Spleen (tissue), 7 donors: Measurements from ENCODE around the gene RTKN.

Experiments
- POLR2A ChIP-seq, 3 donors: fragments of 450-650 bp; IDR thresholded peaks; one replicate each; pipeline ENCODE4 v1.5.1; 2017; ENCODE audit warnings: antibody characterized with exemption in 3 of 3, mild to moderate bottlenecking in 1 of 3
- POLR2AphosphoS5 ChIP-seq, 3 donors: sonication (generic); formaldehyde crosslinking; IDR thresholded peaks; one replicate each; pipeline ENCODE4 v1.5.1; 2017; ENCODE audit warnings: antibody characterized with exemption in 3 of 3
- TF ChIP-seq, protein P1 (sequence below), 11 experiments: fragments of 200-600 bp in 7 of 11; fragments of 450-650 bp in 4 of 11; sonication (generic) in 4 of 11; IDR thresholded peaks in 8 of 11; conservative IDR thresholded peaks in 3 of 11; 1 replicate in 7 of 11; 2 replicates in 4 of 11; pipeline versions ENCODE4 v1.4.0 to v1.8.0; 2016 to 2021; ENCODE audit warnings: antibody characterized with exemption in 11 of 11, inconsistent platforms in 4 of 11, mild to moderate bottlenecking in 1 of 11
- donor health status: DM: no; HTN: no; CAD: no; lungs with moderate emphysema.
- donor health status: DM: no; HTN: no; CAD: no.
- donor health status: DM: no; HTN: no; CAD: no.

DNA sequence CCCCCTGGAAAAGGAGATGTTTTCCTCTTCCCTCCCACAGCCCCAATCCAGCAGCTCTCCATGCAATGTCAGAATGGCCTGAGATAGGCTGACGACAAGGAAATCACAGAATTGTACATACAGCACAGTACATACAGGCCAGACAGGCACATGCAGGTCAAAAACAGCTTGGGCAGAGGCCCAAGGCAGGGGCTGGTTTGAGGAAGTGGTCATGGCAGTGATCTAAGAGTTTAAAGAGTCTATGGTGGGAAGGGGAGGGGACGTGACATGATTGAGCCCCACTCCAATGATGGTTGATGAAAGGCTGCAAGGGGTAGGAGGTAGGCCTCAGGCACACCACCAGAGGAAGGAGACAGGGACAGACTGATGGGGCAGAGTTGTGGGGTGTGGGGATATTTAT lies 65.9 kb downstream of the RTKN start:
- TF ChIP-seq, protein P1, sequence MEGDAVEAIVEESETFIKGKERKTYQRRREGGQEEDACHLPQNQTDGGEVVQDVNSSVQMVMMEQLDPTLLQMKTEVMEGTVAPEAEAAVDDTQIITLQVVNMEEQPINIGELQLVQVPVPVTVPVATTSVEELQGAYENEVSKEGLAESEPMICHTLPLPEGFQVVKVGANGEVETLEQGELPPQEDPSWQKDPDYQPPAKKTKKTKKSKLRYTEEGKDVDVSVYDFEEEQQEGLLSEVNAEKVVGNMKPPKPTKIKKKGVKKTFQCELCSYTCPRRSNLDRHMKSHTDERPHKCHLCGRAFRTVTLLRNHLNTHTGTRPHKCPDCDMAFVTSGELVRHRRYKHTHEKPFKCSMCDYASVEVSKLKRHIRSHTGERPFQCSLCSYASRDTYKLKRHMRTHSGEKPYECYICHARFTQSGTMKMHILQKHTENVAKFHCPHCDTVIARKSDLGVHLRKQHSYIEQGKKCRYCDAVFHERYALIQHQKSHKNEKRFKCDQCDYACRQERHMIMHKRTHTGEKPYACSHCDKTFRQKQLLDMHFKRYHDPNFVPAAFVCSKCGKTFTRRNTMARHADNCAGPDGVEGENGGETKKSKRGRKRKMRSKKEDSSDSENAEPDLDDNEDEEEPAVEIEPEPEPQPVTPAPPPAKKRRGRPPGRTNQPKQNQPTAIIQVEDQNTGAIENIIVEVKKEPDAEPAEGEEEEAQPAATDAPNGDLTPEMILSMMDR (IDR thresholded peaks at IDR 0.05 in 8 of 11, conservative IDR thresholded peaks at IDR 0.05 in 3 of 11), result no peak
- TF ChIP-seq POLR2A (IDR thresholded peaks at IDR 0.05) (no peak), POLR2AphosphoS5 (IDR thresholded peaks at IDR 0.05) (no peak)
